HFFc6 (cell line): ENCODE data around the gene TSC22D1. TPM values are rescaled to one million over a fixed set of nuclear protein-coding genes. Genes with fewer than 3 reads are reported as not detected.
"Not testable (repeated sequence)": the region's sequence is repeated elsewhere in the genome, so short reads cannot be mapped to it uniquely, and the experiment has no call there.

Experiments
- DNase-seq: peaks from one replicate; pipeline ENCODE4 v3.0.0-alpha.2; 2018
- H3K27ac Mint-ChIP-seq: 2 replicates; pipeline ENCODE4 v1.8.0; 2020; ENCODE audit warnings: mild to moderate bottlenecking, mixed read lengths
- H3K27me3 Mint-ChIP-seq: 2 replicates; pipeline ENCODE4 v1.8.0; 2021; ENCODE audit warnings: mild to moderate bottlenecking, moderate library complexity, mixed read lengths; ENCODE audit not compliant: insufficient read depth
- H3K36me3 Mint-ChIP-seq: 2 replicates; pipeline ENCODE4 v1.8.0; 2021; ENCODE audit warnings: low read depth, mixed read lengths
- H3K4me1 Mint-ChIP-seq: 2 replicates; pipeline ENCODE4 v1.8.0; 2020; ENCODE audit warnings: low read depth, mixed read lengths
- H3K4me3 Mint-ChIP-seq: 2 replicates; pipeline ENCODE4 v1.8.0; 2020; ENCODE audit warnings: mild to moderate bottlenecking, moderate library complexity, mixed read lengths
- H3K9me3 Mint-ChIP-seq: 2 replicates; pipeline ENCODE4 v1.8.0; 2020; ENCODE audit warnings: mild to moderate bottlenecking, mixed read lengths
- total RNA-seq, 6 experiments: library from RNA; stranded (reverse); fragmentation: NEBNext Ultra II Directional; extraction: Animal tissue kit (Norgen Biotek cat#: 25700); gene quantifications; 2 replicates in 1 of 6; 3 replicates in 5 of 6; pipeline ENCODE4 v1.2.3, GENCODE V29; 2021
- TF ChIP-seq, protein P1 (sequence below): fragments of 200-600 bp; sonication (generic); IDR thresholded peaks from 2 replicates; pipeline ENCODE4 v1.5.0; 2021; ENCODE audit warnings: antibody characterized with exemption, mild to moderate bottlenecking

Gene TSC22D1
- total RNA-seq, 6 experiments from 2014 or later: 42.3 to 49.4 (median 45.2) TPM

GRCh38 chr13:44618326-44618725 lies 42.2 kb upstream of the TSC22D1 start:
- TF ChIP-seq, protein P1, sequence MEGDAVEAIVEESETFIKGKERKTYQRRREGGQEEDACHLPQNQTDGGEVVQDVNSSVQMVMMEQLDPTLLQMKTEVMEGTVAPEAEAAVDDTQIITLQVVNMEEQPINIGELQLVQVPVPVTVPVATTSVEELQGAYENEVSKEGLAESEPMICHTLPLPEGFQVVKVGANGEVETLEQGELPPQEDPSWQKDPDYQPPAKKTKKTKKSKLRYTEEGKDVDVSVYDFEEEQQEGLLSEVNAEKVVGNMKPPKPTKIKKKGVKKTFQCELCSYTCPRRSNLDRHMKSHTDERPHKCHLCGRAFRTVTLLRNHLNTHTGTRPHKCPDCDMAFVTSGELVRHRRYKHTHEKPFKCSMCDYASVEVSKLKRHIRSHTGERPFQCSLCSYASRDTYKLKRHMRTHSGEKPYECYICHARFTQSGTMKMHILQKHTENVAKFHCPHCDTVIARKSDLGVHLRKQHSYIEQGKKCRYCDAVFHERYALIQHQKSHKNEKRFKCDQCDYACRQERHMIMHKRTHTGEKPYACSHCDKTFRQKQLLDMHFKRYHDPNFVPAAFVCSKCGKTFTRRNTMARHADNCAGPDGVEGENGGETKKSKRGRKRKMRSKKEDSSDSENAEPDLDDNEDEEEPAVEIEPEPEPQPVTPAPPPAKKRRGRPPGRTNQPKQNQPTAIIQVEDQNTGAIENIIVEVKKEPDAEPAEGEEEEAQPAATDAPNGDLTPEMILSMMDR: no peak
- Mint-ChIP-seq H3K9me3 (no peaks in the 10 kb centered on the region), H3K4me3 (no peak overlapping the region), H3K36me3 (no peaks in the 10 kb centered on the region), H3K4me1 (peaks cover 10% of the 10 kb centered on the region), H3K27ac (no peak overlapping the region), H3K27me3 (peaks cover 4% of the 10 kb centered on the region; the same call in 1 of the 2 replicates)
- no peak for DNase-seq

DNA sequence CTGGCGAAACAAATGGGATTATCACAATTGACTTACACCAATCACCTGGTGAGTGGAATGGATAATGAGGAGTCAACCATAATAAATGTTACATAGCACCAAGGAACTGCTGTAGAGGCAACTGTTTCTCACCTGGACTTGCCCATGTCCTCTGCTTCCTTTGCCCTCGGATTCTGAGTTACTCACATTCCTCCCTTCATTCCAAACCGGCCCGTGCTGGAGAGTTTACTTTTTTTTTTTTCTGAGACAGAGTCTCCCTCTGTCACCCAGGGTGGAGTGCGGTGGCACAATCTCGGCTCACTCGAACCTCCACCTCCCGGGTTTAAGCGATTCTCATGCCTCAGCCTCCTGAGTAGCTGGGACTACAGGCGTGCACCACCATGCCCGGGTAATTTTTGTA lies 41.5 kb upstream of the TSC22D1 start:
- Mint-ChIP-seq H3K36me3 (no peaks in the 10 kb centered on the region), H3K9me3 (no peaks in the 10 kb centered on the region), H3K4me3 (no peak overlapping the region), H3K27ac (no peak overlapping the region), H3K4me1 (peaks cover 10% of the 10 kb centered on the region), H3K27me3 (peaks cover 4% of the 10 kb centered on the region; the same call in 1 of the 2 replicates)
- TF ChIP-seq, protein P1: no peak
- DNase-seq: no peak

DNA sequence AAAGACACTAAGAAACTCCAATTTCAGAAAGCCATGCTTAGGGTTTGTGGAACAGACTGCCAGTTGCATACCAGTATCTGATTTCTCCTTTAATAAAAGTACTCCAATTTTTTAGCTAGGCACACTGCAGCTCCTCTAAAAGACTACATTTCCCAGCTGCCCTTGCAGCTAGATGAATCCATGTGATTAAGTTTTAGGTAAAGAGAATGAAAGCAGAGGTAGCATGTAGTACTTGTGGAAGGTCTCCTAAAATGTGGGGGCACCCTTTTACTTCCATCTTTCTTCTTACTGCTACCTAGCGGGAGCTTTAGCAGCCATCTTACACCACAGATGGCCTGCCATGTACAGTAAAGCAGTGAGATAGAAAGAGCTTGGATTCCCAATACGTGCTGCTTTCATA lies 33.0 kb upstream of the TSC22D1 start:
- no peak for DNase-seq
- peaks cover 15% of the 10 kb centered on the region for H3K9me3 Mint-ChIP-seq
- no peak overlapping the region for H3K27ac Mint-ChIP-seq
- H3K27me3 Mint-ChIP-seq: peaks cover 4% of the 10 kb centered on the region
- peaks cover 14% of the 10 kb centered on the region for H3K36me3 Mint-ChIP-seq
- no peak overlapping the region for H3K4me3 Mint-ChIP-seq
- H3K4me1 Mint-ChIP-seq: 0 out of 2 replicates have a peak, but pooled peaks cover 5% of the 10 kb centered on the region
- TF ChIP-seq, protein P1: no peak

DNA sequence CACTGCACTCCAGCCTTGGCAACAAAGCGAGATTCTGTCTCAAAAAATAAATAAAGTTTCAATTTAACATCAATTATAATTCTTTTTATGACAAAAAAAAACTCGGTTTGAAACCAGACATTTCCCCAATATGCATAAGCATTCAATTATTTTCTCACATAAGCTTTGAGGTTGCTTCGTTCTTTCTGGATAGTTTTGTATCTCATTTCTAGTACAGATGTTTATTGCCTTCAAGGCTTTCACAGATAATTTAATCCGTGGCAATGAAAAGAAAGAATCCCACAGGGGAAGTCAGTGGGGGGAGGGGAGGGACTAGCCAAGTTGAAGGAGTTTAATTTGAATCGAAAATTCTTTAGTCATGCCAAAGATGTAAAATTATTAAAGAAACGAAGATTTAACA lies 29.6 kb upstream of the TSC22D1 start:
- H3K27ac Mint-ChIP-seq: no peak overlapping the region
- peaks cover 8% of the 10 kb centered on the region for H3K9me3 Mint-ChIP-seq
- H3K4me1 Mint-ChIP-seq: 0 out of 2 replicates have a peak, but pooled peaks cover 5% of the 10 kb centered on the region
- no peak for DNase-seq
- no peaks in the 10 kb centered on the region; the same call in 1 of the 2 replicates for H3K27me3 Mint-ChIP-seq
- no peak overlapping the region for H3K4me3 Mint-ChIP-seq
- TF ChIP-seq, protein P1: no peak
- H3K36me3 Mint-ChIP-seq: peaks cover 8% of the 10 kb centered on the region

DNA sequence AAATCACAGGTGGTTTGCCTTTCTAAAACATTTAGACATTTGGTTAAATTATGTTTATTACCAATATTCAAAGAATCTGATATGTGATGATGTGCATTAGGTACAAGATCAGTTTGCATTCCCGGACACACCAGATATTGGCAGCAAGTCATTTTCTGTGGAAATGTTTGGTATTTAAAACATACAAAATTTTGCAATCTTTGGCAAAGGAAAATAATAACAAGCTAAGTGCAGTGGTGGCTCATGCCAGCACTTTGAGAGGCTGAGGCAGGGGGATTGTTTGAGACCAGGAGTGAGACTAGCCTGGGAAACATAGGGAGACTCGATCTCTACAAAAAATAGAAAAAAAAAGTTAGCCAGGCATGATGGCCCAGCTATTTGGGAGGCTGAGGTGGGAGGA lies 29.1 kb upstream of the TSC22D1 start:
- H3K9me3 Mint-ChIP-seq: peaks cover 4% of the 10 kb centered on the region
- peaks cover 4% of the 10 kb centered on the region for H3K36me3 Mint-ChIP-seq
- no peak for DNase-seq
- TF ChIP-seq, protein P1: no peak
- no peak overlapping the region for H3K27ac Mint-ChIP-seq
- H3K4me1 Mint-ChIP-seq: 0 out of 2 replicates have a peak, but pooled peaks cover 5% of the 10 kb centered on the region
- H3K4me3 Mint-ChIP-seq: no peak overlapping the region
- no peaks in the 10 kb centered on the region; the same call in 1 of the 2 replicates for H3K27me3 Mint-ChIP-seq

DNA sequence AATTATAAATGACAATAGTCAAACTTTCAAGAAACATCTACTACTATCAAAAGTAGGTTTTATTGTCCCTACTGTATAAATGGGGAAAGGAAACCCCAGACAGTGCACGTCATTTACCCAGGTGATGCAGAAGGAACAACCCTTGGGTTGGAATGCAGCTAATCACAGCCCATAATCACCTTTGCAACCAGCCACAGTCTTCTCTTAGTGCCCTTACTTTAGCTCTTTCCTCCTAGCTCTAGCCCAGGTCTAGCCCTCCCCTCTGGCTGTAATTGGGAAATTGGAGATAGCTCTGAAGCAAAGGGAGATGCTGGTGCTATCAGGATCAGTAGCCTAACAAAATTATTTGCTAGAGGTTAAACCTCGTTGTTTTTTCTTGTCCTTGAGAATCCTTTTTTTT lies 25.5 kb upstream of the TSC22D1 start:
- TF ChIP-seq, protein P1: no peak
- no peak for DNase-seq
- H3K36me3 Mint-ChIP-seq: no peaks in the 10 kb centered on the region
- H3K9me3 Mint-ChIP-seq: no peaks in the 10 kb centered on the region
- no peak overlapping the region for H3K27ac Mint-ChIP-seq
- H3K27me3 Mint-ChIP-seq: peaks cover 4% of the 10 kb centered on the region
- 0 out of 2 replicates have a peak, but pooled peaks cover 5% of the 10 kb centered on the region for H3K4me1 Mint-ChIP-seq
- H3K4me3 Mint-ChIP-seq: no peak overlapping the region

DNA sequence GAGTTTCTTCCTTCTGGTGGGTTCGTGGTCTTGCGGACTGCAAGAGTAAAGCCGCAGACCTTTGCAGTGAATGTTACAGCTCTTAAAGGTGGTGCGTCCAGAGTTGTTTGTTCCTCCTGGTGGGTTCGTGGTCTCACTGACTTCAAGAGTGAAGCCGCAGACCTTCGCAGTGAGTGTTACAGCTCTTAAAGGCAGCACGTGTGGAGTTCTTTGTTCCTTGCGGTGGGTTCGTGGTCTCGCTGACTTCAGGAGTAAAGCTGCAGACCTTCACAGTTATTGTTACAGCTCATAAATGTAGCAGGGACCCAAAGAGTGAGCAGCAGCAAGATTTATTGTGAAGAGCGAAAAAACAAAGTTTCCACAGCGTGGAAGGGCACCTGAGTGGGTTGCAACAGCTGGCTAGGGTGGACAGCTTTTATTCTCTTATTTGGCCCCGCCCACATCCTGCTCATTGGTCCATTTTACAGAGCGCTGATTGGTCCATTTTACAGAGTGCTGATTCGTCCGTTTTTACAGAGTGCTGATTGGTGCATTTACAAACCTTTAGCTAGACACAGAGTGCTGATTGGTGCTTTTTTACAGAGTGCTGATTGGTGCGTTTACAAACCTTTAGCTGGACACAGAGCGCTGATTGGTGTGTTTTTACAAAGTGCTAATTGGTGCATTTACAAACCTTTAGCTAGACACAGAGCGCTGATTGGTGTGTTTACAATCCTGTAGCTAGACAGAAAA lies 17.9 kb upstream of the TSC22D1 start:
- not testable (repeated sequence) for H3K4me3 Mint-ChIP-seq, H3K27me3 Mint-ChIP-seq

More for the DNA sequence above, 17.9 kb upstream of the TSC22D1 start:
- not testable (repeated sequence) for DNase-seq, H3K9me3 Mint-ChIP-seq, H3K4me1 Mint-ChIP-seq, H3K27ac Mint-ChIP-seq, H3K36me3 Mint-ChIP-seq
